Pons (tissue), 1 donor: ENCODE measurements around the gene HMGCL.
"Not testable (repeated sequence)": the region's sequence is repeated elsewhere in the genome, so short reads cannot be mapped to it uniquely, and the experiment has no call there.

Source experiments
- DNase-seq: peaks from one replicate; pipeline ENCODE4 v3.0.0-alpha.2; 2016; ENCODE audit warnings: low spot score

Gene HMGCL

DNA sequence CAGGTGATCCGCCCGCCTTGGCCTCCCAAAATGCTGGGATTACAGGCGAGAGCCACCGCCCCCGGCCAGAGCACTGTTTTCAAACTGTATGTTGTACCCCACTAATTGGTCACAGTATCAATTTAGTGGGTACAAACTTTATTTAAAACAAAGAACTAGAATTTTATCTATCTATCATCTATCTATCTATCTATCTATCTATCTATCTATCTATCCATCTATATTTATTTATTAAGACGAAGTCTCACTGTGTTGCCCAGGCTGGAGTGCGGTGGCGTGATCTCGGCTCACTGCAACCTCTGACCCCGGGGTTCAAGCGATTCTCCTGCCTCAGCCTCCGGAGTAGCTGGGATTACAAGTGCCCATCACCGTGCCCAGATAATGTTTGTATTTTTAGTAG is 1.4 kb upstream of the HMGCL start:
- not testable (repeated sequence) for DNase-seq

DNA sequence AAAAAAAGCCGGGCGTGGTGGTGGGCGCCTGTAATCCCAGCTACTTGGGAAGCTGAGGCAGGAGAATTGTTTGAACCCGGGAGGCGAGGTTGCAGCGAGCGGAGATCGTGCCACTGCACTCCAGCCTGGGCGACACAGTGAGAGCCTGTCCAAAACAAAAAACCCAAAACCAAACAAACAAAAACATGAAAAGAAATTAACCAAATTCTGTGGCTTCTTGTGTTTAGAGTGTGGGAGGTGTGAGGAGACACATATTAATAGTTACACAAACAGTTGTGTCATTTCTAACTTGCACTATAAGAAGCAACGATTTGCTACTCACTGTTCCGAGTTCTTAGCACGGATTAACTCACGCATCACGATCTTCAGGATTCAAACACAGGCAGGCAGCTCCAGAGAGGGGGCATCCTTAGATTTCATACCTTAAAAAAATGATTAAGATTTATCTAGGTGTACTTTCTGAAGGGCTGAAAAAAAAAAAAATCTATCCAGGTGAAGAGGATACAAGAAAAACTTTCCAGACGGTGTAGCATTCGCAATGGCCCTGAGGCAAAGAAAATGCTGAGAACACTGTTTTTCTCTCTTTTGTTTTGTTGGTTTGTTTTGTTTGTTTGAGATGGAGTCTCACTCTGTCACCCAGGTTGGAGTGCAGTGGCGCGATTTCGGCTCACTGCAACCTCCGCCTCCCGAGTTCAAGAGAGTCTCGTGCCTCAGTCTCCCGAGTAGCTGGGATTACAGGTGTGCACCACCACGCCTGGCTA is 713 bp upstream of the HMGCL start:
- DNase-seq = no peak

DNA sequence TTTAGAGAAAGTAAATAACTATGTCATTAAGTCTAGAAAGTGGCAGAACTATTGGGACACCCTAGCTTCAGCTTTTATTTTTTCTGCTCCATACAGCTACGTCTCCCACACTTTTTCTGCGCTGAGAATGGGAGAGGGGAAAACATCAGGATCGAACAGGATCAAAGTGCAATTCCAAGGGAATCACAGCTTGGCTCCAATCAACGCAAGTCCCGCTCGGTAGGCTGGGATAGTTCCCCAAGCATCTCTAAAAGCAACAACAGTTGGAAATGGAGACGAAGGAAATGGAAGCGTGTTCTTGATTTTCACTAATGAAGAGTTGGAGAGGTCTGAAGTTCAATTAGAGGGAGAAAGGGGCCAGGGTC is 536 bp downstream of the HMGCL start:
- DNase-seq = no peak

DNA sequence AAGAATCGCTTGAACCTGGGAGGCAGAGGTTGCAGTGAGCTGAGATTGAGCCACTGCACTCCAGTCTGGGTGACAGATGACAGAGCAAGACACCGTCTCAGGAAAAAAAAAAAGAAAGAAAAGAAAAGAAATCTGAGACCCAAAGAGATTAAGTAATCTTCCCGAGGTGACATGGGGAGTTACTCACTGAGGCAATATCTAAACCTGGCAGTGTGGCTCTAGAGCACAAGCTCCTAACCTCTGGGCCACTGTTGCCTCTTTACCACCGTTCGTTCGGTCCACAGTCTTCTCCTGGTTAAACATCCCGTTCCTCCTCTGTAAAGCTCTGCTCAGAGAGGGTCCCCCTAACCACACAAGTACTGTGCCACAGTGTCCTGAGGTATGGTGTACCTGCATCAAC is 1.5 kb downstream of the HMGCL start:
- DNase-seq = no peak

DNA sequence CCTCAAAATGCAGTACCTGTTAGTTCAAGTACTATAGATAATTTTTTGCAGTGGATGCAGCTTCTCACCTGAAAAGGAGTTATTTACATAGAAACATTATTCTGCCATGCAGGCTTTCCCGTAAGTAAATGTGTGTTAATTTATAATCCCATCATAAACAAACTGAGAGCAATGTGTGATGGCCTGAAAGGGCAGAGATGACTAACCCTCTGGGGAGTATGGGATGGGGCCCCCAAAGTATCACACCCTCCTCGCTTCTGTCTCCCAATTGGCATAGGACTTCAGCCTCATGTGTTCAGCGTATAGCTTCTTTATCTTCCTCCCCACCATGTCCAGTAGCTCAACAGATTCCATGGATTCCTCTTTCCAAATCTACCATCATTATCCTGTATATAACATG is 7.6 kb downstream of the HMGCL start:
- DNase-seq = no peak

DNA sequence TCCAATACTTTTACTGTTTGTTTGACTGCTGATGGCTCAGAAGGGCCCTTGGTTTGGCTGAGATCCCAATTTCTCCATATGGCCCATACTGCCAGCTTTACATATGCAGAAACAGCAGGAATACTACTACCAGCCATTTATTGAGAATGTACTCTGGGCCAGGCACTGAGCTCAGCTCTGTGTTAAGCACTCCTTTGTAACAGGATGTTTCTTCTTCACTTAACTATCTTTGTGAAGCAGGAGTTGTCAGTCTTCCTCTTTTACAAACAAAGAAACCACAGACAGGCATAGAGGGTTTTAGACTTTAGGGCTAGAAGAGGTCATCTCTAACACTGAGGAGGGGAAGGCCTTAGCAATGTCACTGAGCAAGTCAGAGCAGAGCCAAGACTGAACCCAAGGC is 8.3 kb downstream of the HMGCL start:
- DNase-seq = no peak

DNA sequence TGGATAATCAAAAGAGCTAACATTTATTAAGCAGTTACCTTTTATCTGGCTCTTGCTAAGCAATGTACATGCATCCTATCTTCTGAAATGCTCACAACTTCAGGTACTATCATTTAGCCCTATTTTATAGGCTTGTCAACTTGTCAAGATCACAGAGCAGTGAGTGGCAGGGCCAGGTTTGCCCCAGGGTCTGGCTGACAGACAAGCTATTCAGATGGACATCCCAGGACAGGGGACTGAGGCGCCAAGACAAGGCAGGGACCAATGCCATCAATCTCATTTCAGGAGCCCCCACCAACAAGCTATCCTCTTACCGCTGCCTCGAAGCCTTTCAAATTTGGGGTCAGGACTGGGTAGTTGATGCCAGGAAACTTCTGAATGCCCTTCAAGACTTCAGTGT is 8.9 kb downstream of the HMGCL start:
- no peak for DNase-seq

DNA sequence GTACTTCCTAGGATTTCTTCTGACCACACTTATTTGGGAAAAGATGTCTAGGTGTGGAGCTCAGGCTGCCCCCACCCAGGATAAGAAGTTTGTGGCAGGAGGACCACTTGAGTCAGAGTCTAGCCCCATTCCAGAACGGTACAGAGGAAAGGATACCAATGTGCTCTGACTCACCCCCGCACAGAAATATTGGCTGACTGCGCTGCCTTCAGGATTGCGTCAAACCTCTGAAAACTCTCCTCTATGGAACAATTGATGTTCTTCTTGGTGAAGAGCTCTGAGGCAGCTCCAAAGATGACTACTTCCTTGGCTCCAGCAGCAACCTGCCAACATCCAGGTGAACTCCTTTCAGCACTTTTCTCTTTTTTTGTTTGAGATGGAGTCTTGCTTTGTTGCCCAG is 11.2 kb downstream of the HMGCL start:
- no peak for DNase-seq

DNA sequence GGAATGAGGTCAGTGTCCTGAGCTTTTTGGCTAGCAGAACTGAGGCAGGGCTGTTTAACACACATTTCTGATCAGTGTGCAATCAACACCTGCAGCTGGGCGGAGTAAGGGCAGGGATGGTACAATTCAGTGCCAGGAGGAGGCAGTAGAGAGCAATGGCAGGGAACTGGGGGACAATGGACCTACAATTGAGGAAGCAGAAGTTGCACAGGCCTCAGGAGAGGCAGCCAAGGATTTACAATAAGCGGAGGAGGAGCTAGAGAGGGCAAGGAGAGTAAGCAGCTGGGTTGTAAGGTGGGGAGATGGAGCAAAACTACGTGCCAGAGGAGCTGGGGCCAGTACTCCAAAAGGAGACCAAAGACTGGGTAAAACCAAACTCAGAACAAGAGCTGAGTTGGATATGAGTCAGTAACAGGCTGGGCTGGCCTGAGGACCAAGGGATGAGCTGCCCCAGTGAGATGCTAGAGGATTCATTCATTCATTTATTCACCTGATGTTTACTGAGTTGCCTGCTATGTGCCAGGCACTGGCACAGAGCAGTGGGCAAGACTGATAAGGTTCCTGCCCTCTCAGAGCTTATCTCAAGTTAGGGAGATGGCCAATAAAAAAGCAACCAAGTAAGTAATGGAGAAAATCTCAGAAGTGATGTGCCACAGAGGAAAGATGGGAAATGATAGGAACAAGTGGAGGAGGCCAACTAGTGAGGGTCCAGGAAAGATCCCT is 14.2 kb downstream of the HMGCL start:
- peak; percentile 71 for DNase-seq

DNA sequence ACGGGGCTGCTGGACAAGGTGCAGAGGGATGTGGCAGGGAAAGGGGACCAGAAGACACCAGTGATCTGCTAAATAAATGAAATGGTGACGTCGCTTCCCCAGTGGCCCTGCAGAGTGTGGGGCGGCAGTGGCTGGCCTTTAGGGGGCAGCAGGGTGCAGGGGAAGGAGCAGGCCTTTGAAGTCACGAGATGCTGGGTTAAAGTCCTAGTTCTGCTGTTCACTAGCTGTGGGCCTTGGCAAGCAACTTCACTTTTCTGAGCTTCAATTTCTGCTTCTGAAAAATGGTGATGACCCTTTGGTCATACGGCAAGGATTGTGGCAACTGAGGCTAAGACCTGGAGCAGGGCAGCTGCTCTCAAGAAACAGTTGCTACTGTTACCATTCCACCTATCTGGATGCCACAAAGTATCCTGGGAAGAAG is 15.5 kb downstream of the HMGCL start:
- DNase-seq = peak; percentile 66

DNA sequence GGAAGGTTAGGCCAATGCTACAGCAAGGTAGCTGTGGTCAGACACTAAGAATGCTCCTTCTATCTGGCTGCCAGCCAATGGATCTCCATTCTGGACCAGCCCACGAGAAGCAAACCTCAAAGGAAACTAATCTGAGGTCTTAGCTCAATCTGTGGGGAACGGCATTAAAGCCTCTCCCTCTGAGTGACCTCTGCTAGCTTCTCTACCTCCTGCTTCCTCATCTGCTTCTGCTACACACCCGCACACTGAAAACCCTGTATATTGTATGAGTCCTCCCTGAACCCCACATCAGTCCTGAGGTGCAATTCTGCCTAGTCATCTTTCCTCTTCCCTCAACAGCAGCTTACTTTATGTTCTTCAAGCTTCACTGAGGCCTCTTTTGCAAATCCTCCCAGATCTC is 17.8 kb downstream of the HMGCL start:
- no peak for DNase-seq

DNA sequence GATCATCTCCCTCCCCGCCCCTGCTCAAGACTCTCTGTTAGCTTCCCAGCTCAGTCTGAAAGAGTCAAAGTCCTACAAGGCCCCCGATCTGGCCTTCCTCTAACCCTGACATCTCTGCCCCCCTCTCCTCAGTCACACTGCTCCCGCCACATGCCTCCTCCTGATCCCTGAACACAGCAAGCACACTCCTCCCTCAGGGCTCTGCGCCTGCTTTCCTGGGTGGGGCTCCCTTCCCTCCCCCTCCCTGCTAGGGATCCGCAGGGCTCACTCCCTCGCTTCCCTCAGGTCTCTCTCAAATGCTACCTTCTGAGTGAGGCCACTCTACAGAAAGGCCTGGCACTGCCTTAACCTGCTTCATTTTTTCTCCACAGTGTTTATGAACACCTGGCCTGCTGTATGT is 18.9 kb downstream of the HMGCL start:
- DNase-seq = no peak

DNA sequence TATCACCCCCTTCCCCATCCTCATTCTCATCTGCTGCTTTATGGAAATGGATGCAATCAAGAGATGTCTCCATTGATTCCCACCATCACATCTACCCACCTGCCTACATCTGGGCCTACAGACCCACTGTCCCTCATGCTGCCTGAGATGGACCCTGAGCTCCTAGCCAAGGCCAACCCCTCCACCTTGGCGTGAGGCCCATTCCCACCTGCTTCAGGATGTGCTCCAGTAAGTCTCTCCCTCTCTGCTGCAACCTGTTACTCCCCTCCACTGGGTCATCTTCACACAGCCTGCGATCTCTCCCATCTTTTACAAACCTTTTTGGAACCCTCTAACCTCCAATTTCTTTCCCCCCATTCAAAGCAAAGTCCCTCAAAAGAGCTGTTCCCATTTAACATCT is 20.2 kb downstream of the HMGCL start:
- no peak for DNase-seq

DNA sequence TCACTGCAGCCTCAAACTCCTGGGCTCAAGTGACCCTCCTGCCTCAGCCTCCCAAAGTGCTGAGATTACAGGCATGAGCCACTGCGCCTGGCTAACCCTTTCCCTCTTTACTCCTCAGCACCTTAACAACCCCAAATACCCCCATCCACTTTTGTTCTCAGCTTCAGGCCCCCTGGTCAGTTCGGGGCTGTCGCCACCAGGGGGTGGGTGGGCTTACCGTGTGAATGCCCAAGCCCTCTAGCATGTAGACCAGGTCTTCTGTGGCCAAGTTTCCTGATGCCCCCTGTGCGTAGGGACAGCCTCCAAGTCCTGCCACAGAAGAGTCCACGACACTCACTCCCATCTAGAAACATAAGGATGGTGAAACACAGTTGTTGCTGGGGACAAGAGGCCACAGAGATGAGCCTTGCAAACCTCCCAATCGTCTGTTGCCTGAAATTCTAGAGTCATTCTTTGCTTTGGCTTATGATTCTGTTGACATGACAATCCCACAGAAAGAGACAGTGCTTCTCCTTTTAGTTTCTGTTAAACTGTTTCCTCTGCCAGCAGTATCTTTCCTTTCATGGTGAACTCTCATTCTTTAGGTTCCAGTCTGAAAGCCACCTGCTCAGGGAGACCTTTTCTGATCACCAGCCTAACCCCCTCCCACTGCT is 20.9 kb downstream of the HMGCL start:
- DNase-seq = no peak

DNA sequence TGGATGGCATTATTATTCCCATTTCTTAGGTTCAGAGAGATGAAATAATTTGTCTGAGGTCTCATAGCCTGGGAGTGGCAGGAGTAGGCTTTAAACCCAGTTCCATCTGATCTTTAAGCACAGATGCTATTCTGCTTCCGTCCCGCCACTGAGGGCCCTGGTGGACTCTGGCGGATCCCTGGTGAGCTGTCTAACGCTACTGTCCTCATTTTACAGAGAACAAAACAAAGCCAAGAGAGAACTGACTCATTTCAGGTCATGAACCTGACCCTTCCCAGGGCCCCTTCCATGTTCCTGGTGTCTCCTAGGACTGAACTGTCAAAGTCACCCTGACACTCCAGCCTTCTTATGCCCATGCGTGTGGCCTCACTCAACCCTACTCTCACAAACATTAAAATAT is 21.6 kb downstream of the HMGCL start:
- no peak for DNase-seq

DNA sequence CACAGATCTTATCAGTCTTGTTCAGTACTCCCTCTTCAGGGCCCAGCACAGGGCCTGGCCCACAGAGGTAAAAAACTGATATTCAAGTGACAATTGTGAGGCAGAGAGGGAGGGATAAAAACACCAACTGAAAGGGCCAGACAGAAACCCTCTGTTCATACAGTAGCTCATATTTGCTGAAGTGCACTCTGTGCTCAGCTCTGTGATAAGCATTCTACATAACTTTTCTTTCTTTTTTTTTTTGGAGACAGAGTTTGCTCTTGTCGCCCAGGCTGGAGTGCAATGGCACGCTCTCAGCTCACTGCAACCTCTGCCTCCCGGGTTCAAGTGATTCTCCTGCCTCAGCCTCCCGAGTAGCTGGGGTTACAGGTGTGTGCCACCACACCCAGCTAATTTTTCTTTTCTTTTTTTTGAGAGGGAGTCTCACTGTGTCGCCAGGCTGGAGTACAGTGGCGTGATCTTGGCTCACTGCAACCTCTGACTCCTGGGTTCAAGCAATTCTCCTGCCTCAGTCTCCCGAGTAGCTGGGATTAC is 22.4 kb downstream of the HMGCL start:
- DNase-seq = not testable (repeated sequence)

DNA sequence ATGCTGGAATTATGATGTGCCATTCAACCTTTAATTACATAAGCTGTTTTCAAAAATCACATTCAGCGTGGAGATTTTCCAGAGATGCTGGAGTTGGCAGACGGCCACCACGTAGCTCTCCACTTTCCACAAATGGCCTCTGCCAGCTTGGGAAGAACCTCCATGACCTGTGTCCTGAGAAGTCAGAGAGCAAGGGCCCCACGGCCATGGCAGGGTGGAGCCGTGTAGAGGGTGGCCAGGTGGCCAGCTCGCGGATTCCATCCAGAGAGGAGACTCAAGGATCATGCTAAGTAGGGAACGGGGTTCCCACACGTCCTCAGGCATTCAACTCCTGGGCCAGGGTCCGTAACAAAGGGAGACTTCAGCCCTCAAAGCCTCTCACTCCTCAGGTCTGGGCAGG is 23.4 kb downstream of the HMGCL start:
- DNase-seq = no peak

DNA sequence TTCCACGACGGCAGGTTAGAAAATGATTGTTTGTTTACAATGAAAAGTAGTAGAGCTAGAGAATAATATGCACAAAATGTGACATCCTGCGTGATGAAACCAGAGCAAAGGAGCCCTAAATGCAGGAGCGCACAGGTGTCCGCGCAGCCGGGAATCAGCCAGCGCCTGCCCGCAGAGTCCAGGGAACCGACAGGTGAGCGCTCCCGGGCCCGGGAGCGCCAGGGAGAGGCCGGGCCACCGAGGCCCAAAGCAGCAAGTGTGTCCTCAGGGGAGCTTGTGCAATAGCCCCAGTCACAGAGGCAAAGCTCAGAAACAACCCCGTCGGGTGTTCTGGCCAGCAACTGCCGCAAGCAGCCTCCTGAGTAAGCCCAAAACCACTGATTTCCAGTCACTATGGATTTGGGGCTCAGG is 23.9 kb downstream of the HMGCL start:
- DNase-seq = no peak

DNA sequence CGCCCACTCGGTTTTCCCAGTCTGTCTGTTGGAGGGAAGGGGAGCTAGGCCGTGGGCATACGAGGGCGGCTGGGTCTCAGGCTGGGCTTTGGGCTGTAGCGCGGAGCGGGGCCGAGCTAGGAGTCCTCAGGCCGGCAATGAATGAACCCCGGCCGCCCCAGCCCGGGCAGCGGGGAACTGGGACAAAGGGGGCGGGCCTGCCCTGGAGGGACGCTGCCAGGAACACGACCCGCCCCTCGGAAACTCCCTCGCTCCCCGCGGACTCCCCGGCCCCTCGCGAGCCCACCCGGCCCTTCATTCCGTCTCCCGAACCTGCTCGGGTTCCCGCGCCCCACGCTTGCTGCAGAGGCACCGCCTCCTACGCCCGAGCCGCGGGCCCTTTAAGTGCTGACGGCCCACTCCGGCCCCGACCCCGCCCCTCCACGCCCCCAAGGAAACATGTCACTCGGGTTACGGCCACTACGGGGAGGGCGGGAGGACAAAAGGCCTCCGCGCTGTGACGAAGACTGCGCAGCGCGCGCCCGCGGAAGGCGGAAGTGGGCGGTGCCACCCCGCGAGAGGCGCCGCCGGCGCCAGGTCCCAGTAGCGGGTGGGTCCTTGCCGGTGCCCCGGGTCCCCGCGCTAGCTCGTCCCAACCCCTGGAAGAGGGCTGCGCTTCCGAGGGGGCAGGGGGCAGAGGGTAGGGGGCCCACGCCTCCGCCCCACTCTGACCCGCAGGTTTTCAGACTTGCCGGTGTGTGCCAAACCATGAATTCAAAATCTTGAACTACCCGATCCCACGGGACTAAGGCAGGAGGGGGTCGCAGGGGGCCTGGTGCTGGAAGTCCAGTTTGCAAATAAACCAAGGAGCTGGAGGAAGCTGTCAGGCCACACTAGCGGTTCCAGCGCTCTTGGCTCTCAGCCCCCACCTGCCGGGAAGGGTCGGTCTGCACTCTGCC is 24.6 kb downstream of the HMGCL start, which contains the start of gene GALE:
GALE (minus strand) TSS at position 355 of the 938 bp plus-strand sequence. CDS start 1,747 bp downstream, outside the sequence.
- peak; percentile 92 for DNase-seq

DNA sequence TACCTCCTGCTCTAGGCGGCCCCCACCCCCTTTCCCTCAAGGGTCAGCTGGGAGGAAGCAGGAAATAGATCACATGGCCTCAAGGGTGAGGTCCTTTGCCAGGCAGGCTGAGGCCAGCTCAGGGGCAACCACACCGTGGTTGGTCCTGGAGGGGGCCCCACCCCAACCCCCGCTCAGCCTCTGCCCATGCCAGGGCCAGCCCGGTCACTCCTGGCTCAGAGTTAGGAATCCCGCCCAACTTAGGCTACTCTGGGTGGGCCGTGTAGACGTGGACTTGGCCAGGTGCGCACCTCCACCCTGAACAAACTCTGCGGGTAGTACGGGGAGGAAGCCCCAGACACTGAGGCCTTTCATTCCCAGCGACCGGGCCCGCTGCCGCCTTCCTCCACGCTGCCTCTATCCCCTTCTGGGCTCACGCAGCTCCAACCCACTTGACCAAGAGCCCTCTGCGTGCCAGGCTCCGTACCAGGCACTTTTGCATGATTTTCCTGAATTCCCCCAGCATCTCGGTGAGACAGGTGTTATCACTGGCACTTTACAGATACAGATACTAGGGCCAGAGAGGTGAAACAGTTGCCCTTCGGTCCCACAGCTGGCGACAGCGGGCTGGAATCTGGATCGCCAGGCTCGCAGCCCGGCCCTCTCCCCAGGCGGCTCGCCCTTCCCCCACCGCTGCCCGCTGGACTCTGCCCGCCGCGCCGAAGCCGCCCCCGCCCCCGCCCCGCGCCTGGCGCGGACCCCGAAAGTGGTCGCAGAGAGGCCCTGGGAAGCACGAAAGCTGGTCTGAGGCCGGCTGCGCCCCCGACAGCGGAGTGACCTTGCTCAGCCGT is 25.4 kb downstream of the HMGCL start:
- no peak for DNase-seq

DNA sequence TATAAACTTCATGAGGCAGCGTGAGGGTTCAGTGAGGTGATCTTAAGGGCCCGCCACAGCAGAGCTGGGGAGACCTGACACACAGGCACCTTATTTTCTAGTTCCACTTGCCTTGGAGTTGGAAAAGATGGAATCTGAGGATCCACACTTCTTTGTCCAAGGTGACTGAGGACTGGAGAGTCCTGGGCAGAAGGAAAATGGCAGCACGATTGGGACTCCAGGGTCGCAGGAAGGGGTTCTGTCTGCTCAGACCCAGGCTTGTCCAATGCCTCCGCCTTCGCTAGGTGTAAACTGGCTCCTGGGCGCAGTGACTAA is 26.0 kb downstream of the HMGCL start:
- DNase-seq = no peak
